Measurements from ENCODE around the gene JPH2.

JPH2 gene

GRCh38 chr20:44095831-44096230 lies 91.2 kb downstream of the JPH2 start:
- DNase-seq, result no peak

- DNase-seq, result no peak
Measured at GRCh38 chr20:44093249-44093582, 93.8 kb downstream of the JPH2 start.

- DNase-seq, result peak in 1 of 2 experiments; percentile 30
Measured at GRCh38 chr20:44092551-44093248, 94.3 kb downstream of the JPH2 start.

DNA sequence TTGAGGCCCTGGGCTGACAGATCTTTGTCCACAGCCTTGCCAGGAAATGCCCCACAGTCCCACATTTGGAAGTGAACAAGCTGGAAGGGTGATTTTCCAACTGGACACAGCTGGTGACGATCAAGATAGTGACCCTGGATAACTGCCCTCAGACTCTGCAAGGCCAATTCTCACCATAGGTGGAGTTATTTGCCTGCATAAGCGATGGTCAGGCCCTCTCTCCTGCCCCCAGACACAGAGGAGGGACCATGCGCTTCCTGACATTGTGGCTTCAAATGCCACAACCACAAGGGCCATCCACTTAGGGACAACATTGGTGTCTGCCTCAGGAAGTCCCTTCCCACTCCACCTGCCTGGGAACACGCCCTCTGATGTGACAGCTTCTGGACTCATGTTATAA lies 96.0 kb downstream of the JPH2 start:
- DNase-seq, result no peak

GRCh38 chr20:44089987-44090674 lies 96.9 kb downstream of the JPH2 start:
- DNase-seq, result peak; percentile 41 to 75

DNA sequence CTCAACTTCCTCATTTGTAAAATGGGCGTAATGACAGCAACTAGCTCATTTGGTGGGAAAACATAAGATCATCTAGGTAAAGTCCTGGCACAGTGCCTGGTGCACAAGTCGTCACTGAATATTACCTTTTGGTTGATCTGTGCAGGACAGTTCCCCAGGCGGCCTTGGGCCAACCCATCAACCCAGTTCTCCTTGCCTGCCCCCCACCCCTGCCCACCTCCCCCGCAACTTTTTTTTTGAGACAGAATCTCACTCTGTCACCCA lies 99.2 kb downstream of the JPH2 start:
- no peak for DNase-seq

DNA sequence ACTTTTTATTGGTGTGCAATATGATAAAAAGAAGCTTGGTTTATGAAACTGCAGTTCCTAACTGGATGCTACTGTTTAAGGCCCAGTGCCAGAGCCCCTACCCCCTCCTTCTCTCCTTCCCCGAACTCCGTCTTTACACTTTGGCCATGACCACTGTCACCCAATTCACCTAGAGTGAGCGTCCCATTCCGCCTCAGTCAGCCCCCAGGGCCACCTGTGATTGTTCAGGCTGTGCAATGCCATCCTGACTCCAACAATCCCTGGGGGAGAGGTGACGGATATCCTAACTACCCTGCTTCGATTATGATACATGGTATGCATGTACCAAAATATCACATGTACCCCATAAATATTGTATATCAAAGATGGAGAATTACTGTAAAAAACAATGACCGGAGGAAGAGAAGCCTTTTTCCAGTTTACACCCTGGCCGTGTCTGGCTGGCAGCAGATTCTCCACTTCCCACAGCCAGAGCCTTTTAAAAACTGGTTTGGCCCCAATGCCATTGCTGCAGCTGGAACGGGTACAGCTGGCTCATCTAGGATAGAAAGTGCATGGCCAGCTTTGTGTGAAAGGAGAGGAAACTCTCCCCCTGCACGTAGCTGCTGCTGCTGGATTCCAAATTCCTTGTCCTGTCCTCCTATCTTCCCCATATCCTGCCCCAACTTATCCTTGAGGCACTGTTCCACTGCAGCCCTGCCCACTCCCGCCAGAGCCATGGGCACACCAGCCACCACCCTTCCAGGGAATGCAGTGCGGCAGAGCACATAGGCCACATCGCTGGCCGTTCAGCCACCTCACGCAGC lies 99.7 kb downstream of the JPH2 start:
- no peak for DNase-seq

DNA sequence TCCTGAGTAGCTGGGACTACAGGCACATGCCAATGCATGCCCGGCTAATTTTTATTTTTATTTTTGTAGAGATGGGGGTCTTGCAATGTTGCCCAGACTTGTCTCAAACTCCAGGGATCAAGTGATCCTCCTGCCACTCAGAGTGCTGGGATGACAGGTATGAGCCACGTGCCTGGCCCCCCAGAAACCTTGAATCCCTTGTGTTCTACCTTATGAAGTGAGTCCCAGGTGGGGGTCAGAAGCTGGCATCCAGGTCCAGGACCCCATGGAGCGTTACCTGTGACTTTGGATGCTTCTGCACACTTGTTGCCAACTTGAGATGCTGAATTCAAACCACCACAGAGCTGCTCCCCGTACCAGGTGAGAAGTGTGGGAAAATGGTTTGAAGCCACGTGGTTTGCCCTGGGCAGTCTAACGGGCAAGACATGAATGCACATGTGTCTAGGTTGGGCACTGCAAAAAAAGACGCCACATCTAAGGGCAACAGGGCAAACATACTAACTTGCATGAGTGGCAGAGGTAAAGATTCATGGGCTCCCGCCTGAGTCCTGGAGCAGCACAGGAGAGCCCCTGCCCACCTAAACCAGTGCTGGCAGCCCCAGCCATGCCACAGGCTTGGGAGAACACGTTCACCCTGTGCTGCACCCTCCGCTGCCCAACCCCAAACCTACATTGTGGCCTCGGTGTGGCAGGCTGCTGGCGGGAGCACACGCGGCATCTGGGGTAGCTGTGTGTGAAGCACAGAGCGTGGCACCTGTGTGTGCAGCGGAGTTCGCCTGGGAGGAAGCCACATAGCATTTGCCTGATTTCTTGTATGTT lies 101.2 kb downstream of the JPH2 start:
- no peak for DNase-seq

- no peak for DNase-seq
Measured at GRCh38 chr20:44084891-44085290, 102.1 kb downstream of the JPH2 start.

DNA sequence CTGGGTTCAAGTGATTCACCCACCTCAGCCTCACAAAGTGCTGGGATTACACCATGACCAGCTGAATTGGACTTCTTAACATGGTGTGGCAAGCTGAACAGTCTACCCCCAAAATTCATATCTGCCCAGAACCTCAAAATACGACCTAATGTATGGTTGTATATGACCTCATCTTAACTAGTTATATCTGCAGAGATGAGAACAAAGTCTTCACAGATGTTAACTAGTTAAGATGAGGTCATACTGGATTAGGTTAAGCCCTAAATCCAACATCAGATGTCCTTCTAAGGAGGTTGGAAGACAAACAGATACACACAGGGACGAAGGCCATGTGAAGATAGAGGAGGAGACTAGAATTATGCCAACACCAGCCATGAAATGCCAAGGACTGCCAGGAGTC lies 102.5 kb downstream of the JPH2 start:
- no peak for DNase-seq

- peak in 1 of 2 experiments; percentile 16 for DNase-seq
Measured at GRCh38 chr20:44083220-44083933, 103.6 kb downstream of the JPH2 start.

DNA sequence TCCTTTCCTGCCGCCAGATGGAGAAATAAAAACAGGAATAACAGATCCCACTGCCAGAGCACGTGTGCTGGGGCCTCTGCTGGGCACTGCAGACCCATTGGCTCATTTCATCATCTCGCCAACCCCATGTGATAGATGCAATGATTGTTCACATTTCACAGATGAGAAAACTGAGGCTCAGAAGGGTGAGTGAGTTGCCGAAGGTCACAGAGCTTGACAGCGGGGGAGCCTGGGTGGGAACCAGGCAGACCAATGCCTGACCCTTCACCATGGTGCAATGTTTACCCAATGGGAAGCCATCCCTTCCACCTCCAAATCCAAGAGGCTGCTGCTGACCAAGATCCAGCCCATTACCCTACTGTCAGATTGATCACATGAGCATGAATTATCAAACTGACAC lies 105.1 kb downstream of the JPH2 start:
- no peak for DNase-seq

- no peak for DNase-seq
Measured at GRCh38 chr20:44081476-44081875, 105.5 kb downstream of the JPH2 start.

GRCh38 chr20:44080646-44081267 lies 106.2 kb downstream of the JPH2 start:
- peak; percentile 37 to 78 for DNase-seq

DNA sequence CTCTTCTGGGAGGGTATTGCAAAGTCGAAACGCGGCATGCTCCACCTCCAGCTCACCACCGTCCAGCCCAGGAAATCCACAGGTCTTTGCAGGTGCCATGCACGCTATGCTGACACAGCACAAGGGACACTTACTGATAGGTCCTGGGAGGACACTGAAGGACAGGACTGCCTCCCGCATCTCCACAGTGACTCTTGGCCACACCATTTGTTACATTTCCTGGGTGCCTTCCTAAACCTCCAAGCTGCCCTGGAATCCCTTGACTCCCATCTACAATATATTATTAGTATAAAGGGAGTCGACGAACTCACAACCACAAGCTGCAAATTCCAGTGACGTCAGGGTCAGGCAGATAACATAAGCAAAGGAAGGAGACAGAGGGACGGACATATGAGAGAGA lies 106.9 kb downstream of the JPH2 start:
- DNase-seq, result no peak

GRCh38 chr20:44079291-44079690 lies 107.7 kb downstream of the JPH2 start:
- no peak for DNase-seq

- DNase-seq, result no peak
Measured at GRCh38 chr20:44075950-44076232, 111.1 kb downstream of the JPH2 start.

DNA sequence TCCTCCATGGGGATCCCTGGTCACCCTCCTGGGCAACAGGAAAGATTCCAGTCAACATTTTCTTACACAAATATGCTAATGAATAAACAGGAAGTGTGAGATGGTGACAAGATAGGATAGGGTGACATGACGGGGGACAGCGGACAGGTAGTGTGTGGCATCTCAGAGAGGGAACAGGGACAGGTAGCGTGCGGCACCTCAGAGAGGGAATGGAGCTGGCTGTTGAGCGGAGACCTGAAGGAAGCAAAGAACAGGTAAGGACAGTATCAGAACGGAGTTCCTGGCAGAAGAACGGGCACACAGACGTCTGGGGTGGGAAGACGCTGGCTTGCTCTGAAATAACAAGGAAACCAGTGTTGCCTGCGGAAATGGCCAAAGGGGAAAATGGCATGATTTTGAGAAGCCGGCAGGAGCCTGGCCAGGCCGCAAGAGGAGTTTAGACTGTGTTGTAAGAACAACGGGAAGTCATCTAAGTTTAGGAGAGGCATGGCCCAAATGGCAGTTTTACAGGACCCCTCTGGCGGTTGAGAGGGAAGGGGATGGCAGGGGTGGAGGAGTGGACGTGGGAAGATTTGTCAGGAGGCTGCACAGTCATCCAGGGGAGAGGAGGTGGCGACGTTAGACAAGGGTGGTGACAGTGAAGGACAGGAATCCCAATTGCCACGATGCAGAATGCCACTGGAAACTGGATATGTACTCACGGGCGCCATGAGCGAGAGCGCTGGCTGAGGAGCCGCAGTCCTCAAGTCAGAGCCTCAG lies 111.6 kb downstream of the JPH2 start:
- no peak for DNase-seq

DNA sequence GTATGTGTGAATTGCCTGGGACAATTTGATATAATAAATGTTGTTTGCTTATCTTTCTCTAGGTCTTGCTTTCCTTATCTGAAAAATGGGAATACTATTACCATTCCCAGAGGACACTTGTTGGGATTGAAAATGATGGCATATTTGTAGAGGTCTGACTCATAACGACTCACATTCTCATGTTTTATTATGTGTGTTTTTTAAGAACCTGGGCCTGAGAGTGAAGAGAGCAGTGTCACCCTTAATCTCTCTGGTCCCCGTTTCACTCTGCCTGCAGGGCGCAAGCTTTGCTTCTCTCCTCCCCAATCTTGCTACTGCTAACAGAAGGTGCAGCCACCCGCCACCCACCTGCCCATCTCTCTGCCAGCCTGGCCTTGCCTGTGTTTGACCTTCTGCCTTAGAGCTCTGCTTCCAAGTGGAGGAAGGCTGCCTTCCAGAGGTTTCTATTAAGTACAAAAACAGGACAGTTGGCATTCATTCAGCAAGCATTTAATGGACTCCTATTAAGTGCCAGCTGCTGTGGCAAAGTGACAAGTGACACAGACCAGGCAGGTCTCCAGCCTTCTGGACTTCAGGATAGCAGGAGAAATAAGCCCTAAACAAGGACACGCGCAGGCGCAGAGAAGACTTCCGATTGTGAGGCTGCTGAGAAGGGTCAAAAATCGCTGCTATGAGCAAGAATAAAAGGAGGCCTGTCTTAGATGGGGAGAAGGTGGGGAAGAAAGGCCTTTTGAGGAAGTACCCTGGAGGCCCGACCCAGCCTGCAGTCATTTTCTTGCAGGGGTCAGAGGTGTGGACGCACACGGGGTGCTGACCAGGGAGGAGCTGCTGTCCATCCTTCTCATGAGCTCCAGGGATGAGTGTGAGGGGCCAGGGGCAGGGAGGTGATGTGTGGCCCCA lies 112.5 kb downstream of the JPH2 start:
- no peak for DNase-seq

- no peak for DNase-seq
Measured at GRCh38 chr20:44073675-44074071, 113.3 kb downstream of the JPH2 start.

All from NCI-H446 (cell line).